Effector CD8-positive, alpha-beta T cell (primary cell): Measurements from ENCODE around the gene ATG4B.
"Not testable (repeated sequence)": the region's sequence is repeated elsewhere in the genome, so short reads cannot be mapped to it uniquely, and the experiment has no call there.

Source experiments
- DNase-seq: peaks from one replicate; lab custom pipeline; 2025; lab: John Stamatoyannopoulos, UW
- total RNA-seq, 4 experiments: gene quantifications; one replicate each; lab custom pipeline; 2026; lab: John Stamatoyannopoulos, UW

Gene ATG4B
- 87.3 to 112 (median 105) reads per million in 4 experiments for total RNA-seq

DNA sequence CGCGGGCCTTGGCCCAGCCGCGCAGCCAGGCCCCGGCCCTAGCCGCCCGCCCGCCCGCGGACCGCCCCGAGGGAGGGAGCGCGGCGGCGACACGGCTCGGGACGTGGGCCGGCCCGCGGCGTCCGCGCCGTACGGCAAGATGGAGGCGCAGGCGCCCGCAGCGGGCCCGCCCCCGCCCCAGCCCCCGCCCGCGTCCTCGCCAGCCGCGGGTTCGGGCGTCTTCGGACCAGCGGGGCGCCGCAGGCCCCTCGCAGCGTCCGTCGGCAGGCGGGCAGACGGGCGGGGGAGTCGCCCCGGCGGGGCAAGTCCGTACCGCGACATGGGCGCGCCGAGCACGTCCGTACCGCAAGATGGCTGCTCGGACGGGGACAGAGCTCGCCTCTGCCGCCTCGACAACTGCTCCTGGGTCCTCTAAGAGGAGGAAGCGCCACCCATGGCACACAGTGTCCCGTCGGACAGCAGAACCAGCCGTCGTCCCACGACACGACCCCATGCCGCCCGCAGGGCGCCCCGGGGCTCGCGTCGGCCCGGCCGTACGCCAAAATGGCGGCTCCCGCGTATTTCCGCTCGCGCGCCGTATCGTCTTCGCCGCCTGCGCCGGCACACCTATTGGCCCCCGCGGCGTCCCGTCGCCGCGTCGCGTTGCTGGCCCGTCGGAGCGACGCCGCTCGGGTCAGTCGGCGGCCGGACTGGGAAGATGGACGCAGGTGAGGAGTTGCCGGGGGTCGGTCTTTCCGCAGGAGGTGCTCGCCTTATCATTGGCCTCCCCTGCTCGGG is at the start of gene ATG4B, which contains the start of gene THAP4:
Gene ATG4B, plus strand, starts transcription at position 676 of the 777 bp plus-strand sequence. Its CDS starts 22 bp downstream, at position 698.
Gene THAP4, minus strand, starts transcription at position 141 of the 777 bp plus-strand sequence. CDS start 141 bp downstream, outside the sequence.
- peak; percentile 56 for DNase-seq

DNA sequence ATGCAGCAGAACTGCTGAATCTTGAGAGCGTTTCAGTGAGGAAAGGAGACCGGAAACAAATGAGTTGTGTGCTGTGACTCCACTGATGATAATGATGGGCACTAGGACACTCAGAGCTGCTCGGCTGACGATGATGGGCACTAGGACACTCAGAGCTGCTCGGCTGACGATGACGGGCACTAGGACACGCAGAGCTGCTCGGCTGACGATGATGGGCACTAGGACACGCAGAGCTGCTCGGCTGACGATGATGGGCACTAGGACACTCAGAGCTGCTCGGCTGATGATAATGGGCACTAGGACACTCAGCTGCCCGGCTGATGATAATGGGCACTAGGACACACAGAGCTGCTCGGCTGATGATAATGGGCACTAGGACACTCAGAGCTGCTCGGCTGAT is 47.6 kb upstream of the ATG4B start:
- not testable (repeated sequence) for DNase-seq

- not testable (repeated sequence) for DNase-seq
Observed at GRCh38 chr2:241590496-241591455, 46.7 kb upstream of the ATG4B start.

- no peak for DNase-seq
Observed at GRCh38 chr2:241592126-241592845, 45.2 kb upstream of the ATG4B start.

DNA sequence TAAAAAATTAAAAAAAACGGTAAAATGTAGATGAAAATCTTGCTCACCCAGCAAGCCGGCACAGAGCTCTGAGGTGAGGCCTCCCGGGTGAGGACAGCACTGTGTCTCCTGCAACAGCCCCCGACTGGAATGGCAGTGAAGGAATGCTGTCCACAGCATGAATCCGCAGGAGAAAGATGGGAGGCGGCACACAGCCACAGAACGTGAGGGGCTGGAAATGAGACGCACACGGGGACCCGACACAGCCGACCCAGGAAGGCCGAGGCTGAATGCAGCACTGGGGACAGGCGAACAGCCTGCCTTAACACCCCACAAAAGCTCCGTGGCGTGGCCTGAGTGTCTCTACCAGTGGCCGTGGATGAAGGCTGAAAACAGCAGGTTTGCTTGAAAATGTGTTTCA is 44.2 kb upstream of the ATG4B start:
- no peak for DNase-seq

DNA sequence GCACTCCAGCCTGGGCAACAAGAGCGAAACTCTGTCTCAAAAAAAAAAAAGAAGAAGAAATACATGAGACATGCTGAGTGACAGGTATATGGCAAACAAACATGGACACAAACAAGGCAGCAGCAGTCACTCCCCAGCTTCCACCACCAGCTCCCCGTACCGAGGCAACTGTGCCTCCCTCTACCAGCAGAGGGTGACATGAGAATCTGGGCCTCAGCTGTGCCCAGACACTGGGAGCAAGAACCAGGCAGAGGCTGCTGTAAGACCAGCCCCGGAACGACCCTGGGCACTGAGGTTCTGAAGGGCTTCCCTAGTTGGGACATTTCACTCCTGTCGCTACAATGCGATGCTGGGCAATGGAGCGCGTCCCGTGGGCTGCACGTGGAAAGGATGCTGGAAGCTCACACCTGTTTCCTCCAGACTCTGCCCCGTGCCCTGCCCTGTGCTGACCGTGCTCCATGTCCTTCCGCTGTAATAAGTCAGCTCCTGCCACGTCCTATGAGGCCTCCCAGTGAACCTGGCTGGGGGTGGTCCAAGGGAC is 41.8 kb upstream of the ATG4B start:
- DNase-seq, result no peak

DNA sequence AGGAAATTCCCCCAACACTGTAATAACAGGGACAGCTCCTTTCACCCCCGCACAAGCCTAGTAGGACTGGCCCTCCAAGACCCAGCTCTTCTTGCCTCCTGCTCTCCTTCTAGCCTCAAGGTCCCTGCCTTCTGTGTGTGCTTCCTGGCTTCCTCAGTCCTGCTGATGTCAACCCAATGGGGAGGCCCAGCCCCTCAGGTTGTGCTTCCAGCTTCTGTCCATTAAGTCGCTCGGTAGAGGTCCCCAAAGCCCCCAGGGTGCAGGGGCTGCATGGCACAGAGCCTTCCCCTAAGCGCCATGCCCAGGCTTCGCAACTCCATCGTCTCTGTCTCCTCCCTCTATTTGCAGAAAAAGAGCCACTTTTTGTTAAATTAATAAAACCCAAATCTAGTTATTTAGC is 39.9 kb upstream of the ATG4B start:
- DNase-seq, result no peak

GRCh38 chr2:241598061-241598460 is 39.4 kb upstream of the ATG4B start:
- DNase-seq, result no peak

DNA sequence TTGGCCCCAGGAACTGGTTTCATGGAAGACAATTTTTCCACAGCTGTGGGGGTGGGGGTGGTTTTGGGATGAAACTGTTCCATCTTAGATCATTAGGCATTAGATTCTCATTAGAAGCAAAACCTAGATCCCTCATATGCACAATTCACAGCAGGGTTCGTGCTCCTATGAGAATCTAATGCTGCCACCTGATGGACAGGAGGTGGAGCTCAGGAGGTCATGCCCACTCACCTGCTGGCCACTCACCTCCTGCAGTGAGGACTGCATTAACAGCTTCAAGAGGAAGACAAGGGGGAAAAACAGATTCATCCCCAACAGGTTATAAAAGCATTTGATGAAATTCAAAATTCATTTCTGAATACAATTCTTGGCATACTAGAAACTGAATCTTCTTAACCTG is 39.0 kb upstream of the ATG4B start:
- no peak for DNase-seq

DNA sequence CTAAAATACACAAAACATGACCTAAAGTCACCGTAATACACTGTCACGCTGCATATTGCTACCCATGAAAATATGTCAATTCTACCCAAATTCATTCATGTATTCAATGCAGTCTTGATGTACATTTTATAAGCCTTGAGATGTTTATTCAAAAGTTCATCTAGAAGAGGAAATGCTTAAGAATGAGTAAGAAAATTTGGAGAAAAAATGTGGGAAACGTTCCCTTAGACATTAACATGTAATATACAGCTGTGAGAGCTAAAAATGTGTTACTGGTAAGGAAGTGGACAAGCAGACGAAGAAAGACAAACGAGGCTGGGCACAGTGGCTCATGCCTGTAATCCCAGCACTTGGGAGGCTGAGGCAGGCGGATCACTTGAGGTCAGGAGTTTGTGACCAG is 37.9 kb upstream of the ATG4B start:
- DNase-seq, result no peak

DNA sequence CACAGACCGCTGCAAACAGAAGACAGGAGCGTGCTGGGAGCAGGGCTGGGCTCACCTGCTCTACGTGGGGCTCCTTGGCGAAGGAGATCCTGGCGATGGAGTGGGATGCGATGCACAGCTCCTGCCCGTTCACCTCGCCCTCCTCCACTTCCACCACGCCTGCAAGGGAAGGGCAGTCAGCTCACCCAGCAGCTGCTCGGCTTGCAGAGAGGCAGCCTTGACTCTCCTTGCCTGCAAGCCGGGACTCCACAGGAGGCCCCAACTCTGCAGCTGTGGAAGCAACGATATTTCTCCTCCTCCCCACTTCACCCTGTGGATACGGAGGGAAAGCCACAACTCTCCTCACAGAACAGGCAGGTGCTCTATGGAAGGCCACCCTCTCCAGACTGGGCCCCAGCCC is 35.7 kb upstream of the ATG4B start:
- DNase-seq, result no peak

GRCh38 chr2:241602720-241603119 is 34.8 kb upstream of the ATG4B start:
- DNase-seq, result no peak

GRCh38 chr2:241603686-241604085 is 33.8 kb upstream of the ATG4B start:
- DNase-seq, result no peak

GRCh38 chr2:241606186-241606585 is 31.3 kb upstream of the ATG4B start:
- DNase-seq, result no peak

DNA sequence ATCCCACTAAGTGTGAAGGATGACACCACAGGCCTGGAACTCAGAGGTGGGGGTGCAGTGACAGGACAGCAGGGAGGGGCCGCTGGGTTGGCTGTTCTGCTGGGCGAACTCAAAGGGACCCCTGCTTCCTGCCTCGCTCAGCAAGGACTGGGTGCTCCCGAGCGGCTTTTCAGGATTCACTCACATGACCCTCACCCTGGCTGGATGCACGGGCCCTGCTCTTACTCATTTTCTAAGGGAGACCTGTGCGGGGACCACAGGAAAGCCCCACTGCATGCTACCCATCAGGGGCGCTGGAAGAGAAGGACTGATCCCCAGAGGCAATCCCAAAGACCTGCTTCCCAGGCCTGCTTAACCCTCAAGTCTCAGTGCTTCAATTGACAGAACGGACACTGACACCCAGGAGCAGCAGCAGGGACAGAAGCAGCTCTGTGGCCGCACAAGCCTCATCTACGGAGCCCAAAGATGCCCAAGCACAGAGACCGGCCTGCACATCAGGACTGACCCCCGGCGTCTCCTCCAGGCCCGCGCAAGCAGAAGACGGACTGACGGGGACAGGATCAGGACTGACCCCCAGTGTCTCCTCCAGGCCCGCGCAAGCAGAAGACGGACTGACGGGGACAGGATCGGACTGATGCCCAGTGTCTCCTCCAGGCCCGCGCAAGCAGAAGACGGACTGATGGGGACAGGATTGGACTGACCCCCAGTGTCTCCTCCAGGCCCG is 30.2 kb upstream of the ATG4B start:
- no peak for DNase-seq

DNA sequence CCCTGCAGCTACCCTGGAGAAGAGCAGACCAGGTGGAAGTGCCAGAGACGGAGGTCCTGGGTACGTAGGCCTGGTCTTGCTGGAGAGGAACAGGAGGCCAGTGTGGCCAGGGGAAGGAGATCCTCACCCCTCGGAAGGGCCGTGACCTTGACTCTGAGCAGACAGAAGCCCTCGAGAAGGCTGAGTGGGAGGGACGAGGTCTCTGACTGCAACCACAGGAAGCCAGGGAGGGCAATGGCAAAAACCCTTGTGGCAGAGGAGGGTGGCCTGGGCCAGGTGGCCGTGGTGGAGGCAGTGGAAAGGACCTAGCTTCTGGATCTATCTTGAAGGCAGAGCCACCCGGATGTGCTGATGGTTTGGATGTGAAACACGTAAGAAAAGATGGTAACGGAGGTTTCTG is 28.6 kb upstream of the ATG4B start:
- no peak for DNase-seq

GRCh38 chr2:241609859-241610793 is 27.4 kb upstream of the ATG4B start:
- peak; percentile 85 for DNase-seq

- DNase-seq, result no peak
Observed at GRCh38 chr2:241611062-241611461, 26.4 kb upstream of the ATG4B start.

GRCh38 chr2:241612156-241613016 is 25.1 kb upstream of the ATG4B start:
- no peak for DNase-seq
